GM12891 (cell line): ENCODE results near the gene SEPTIN10.

Experiments
- PAX5 ChIP-seq: IDR thresholded peaks from 2 replicates; pipeline ENCODE4 v1.6.1; 2011; ENCODE audit warnings: low read length, moderate library complexity, mild to moderate bottlenecking; ENCODE audit not compliant: insufficient read depth, severe bottlenecking
- POLR2A ChIP-seq: IDR thresholded peaks from 2 replicates; pipeline ENCODE4 v1.6.1; 2011; ENCODE audit warnings: low read depth, low read length, control low read depth
- POLR2AphosphoS5 ChIP-seq: IDR thresholded peaks from 2 replicates; pipeline ENCODE4 v1.6.1; 2011; ENCODE audit warnings: low read depth, low read length, control low read depth
- POU2F2 ChIP-seq: IDR thresholded peaks from 2 replicates; pipeline ENCODE4 v1.6.1; 2011; ENCODE audit warnings: low read depth, mild to moderate bottlenecking, control low read depth, low read length, moderate library complexity
- TAF1 ChIP-seq: IDR thresholded peaks from 2 replicates; pipeline ENCODE4 v1.6.1; 2011; ENCODE audit warnings: low read depth, low read length, control low read depth

- TF ChIP-seq POLR2A (no peak), POLR2AphosphoS5 (no peak), POU2F2 (no peak), TAF1 (no peak), PAX5 (no peak)
These were observed 31.0 kb upstream of the SEPTIN10 start for GRCh38 chr2:109644571-109645275.
